HepG2 (cell line): Measurements from ENCODE around the gene SLC16A5. TPM values are rescaled to one million over a fixed set of nuclear protein-coding genes. Genes with fewer than 3 reads are reported as not detected.

Experiments
- ASH2L ChIP-seq: fragments of 300-600, 200-600 bp; sonication (generic); IDR thresholded peaks from 2 replicates; pipeline ENCODE4 v1.7.0; 2017; ENCODE audit warnings: low read depth, mild to moderate bottlenecking, moderate library complexity, mixed read lengths, low read length; ENCODE audit not compliant: insufficient read length
- CCAR2 ChIP-seq: fragments of 200-400 bp; formaldehyde crosslinking; optimal IDR thresholded peaks from 2 replicates; pipeline ENCODE3; 2018; ENCODE audit warnings: low read depth, mild to moderate bottlenecking, low read length, moderate library complexity
- DNMT1 ChIP-seq: sonication (generic); formaldehyde crosslinking; IDR thresholded peaks from 2 replicates; pipeline ENCODE4 v1.5.1; 2020; ENCODE audit warnings: mild to moderate bottlenecking, missing genetic modification reagents
- FIP1L1 ChIP-seq: fragments of 200-400 bp; formaldehyde crosslinking; IDR thresholded peaks from 2 replicates; pipeline ENCODE4 v1.6.1; 2018; ENCODE audit warnings: low read depth, mild to moderate bottlenecking, low read length, moderate library complexity, borderline replicate concordance; ENCODE audit not compliant: insufficient read depth
- GMEB1 ChIP-seq: sonication (generic); formaldehyde crosslinking; IDR thresholded peaks from 2 replicates; pipeline ENCODE4 v1.5.1; 2020; ENCODE audit warnings: missing genetic modification reagents, mild to moderate bottlenecking, borderline replicate concordance
- KAT7 ChIP-seq: IDR thresholded peaks from 2 replicates; pipeline ENCODE4 v1.6.1; 2018; ENCODE audit warnings: borderline replicate concordance, missing compliant biosample characterization
- KDM2A ChIP-seq: sonication (generic); formaldehyde crosslinking; IDR thresholded peaks from 2 replicates; pipeline ENCODE4 v1.4.0; 2020; ENCODE audit warnings: low read depth, missing genetic modification reagents, borderline replicate concordance
- KDM5B ChIP-seq: sonication (generic); formaldehyde crosslinking; IDR thresholded peaks from 2 replicates; pipeline ENCODE4 v1.4.0; 2020; ENCODE audit warnings: missing genetic modification reagents, mild to moderate bottlenecking, borderline replicate concordance
- MIER2 ChIP-seq: IDR thresholded peaks from 2 replicates; pipeline ENCODE4 v1.6.1; 2016; ENCODE audit warnings: missing biosample characterization, missing genetic modification reagents
- PRPF4 ChIP-seq: fragments of 200-400 bp; formaldehyde crosslinking; IDR thresholded peaks from 2 replicates; pipeline ENCODE4 v1.6.1; 2016; ENCODE audit warnings: low read length, low read depth; ENCODE audit not compliant: poor library complexity, severe bottlenecking
- RBAK ChIP-seq: sonication (generic); formaldehyde crosslinking; IDR thresholded peaks from 2 replicates; pipeline ENCODE4 v1.5.1; 2020; ENCODE audit warnings: mild to moderate bottlenecking, missing genetic modification reagents
- SALL1 ChIP-seq: sonication (generic); formaldehyde crosslinking; IDR thresholded peaks from 2 replicates; pipeline ENCODE4 v1.8.0; 2022; ENCODE audit warnings: mild to moderate bottlenecking, missing genetic modification reagents
- SMARCC2 ChIP-seq: fragments of 450-650 bp; IDR thresholded peaks from 2 replicates; pipeline ENCODE4 v1.6.1; 2017; ENCODE audit warnings: antibody characterized with exemption, mild to moderate bottlenecking
- TAF15 ChIP-seq: fragments of 200-400 bp; formaldehyde crosslinking; IDR thresholded peaks from one replicate; pipeline ENCODE4 v1.6.1; 2018; ENCODE audit warnings: mild to moderate bottlenecking, low read depth, low read length; ENCODE audit not compliant: poor library complexity, severe bottlenecking
- TARDBP ChIP-seq: sonication (generic); formaldehyde crosslinking; IDR thresholded peaks from 2 replicates; pipeline ENCODE4 v1.8.0; 2022; ENCODE audit warnings: mild to moderate bottlenecking, missing genetic modification reagents
- TOPORS ChIP-seq: sonication (generic); formaldehyde crosslinking; IDR thresholded peaks from 2 replicates; pipeline ENCODE4 v1.8.0; 2023; ENCODE audit warnings: mild to moderate bottlenecking, missing genetic modification reagents
- YEATS4 ChIP-seq: sonication (generic); formaldehyde crosslinking; IDR thresholded peaks from 2 replicates; pipeline ENCODE4 v1.4.0; 2020; ENCODE audit warnings: missing genetic modification reagents, borderline replicate concordance
- ZBTB38 ChIP-seq: sonication (generic); formaldehyde crosslinking; IDR thresholded peaks from 2 replicates; pipeline ENCODE4 v1.5.1; 2020; ENCODE audit warnings: mild to moderate bottlenecking, missing genetic modification reagents
- ZBTB39 ChIP-seq: sonication (generic); formaldehyde crosslinking; IDR thresholded peaks from 2 replicates; pipeline ENCODE4 v1.5.0; 2020; ENCODE audit warnings: missing genetic modification reagents
- ZIK1 ChIP-seq: sonication (generic); formaldehyde crosslinking; IDR thresholded peaks from 2 replicates; pipeline ENCODE4 v1.5.0; 2020; ENCODE audit warnings: mild to moderate bottlenecking, low read depth, missing genetic modification reagents, borderline replicate concordance
- ZKSCAN1 ChIP-seq: fragments of 150-350 bp; IDR thresholded peaks from 2 replicates; pipeline ENCODE4 v1.6.1; 2014; ENCODE audit warnings: low read length
- ZMYM3 ChIP-seq: sonication (generic); formaldehyde crosslinking; IDR thresholded peaks from 2 replicates; pipeline ENCODE4 v1.5.1; 2020; ENCODE audit warnings: mild to moderate bottlenecking, missing genetic modification reagents
- ZNF180 ChIP-seq: sonication (generic); formaldehyde crosslinking; IDR thresholded peaks from 2 replicates; pipeline ENCODE4 v1.4.0; 2020; ENCODE audit warnings: low read depth, missing genetic modification reagents, borderline replicate concordance
- ZNF20 ChIP-seq: sonication (generic); formaldehyde crosslinking; IDR thresholded peaks from 2 replicates; pipeline ENCODE4 v1.4.0; 2020; ENCODE audit warnings: mild to moderate bottlenecking, moderate library complexity, missing genetic modification reagents
- ZNF430 ChIP-seq: sonication (generic); formaldehyde crosslinking; IDR thresholded peaks from 2 replicates; pipeline ENCODE4 v1.9.0; 2021; ENCODE audit warnings: mild to moderate bottlenecking, missing genetic modification reagents
- ZNF768 ChIP-seq: sonication (generic); formaldehyde crosslinking; IDR thresholded peaks from 2 replicates; pipeline ENCODE4 v1.4.0; 2020; ENCODE audit warnings: missing genetic modification reagents
- polyA plus RNA-seq, 8 experiments: library from polyadenylated mRNA; depleted of rRNA in 3 of 8; stranded (reverse) in 7 of 8; unstranded in 1 of 8; fragments of >200 nt; fragmentation: Illumina TruSeq in 4 of 8; extraction: Trizol in 4 of 8; gene quantifications; 2 replicates each; pipeline versions ENCODE4 v1.2.1 to v1.2.3, GENCODE V29; 2011 to 2016; ENCODE audit warnings: low read depth in 4 of 8, missing spikeins in 1 of 8, mixed read lengths in 1 of 8; ENCODE audit not compliant: insufficient read depth in 1 of 8
- total RNA-seq, 5 experiments: library from RNA; depleted of rRNA; stranded (reverse); fragments of >200 nt; fragmentation: Illumina TruSeq; extraction: Trizol; gene quantifications; 2 replicates each; pipeline ENCODE4 v1.2.3, GENCODE V29; 2016; ENCODE audit warnings: low read depth in 1 of 5

SLC16A5 gene
- total and polyA plus RNA-seq, 2 of the 13 experiments (the other 11 are each of a cell fraction or from before 2014, with no cell fraction given) = 0.69 to 5.6 TPM

- TF ChIP-seq ZMYM3 (CRISPR knock-in tag) (peak; percentile 90), ZKSCAN1 (no peak), TARDBP (CRISPR knock-in tag) (no peak), YEATS4 (CRISPR knock-in tag) (0 out of 2 replicates have a peak, but pooled peaks have one; percentile 12), ZNF20 (CRISPR knock-in tag) (no peak), ZIK1 (no peak), CCAR2 (no peak), KDM5B (CRISPR knock-in tag) (peak; percentile 60; the same call in 1 of the 2 replicates), DNMT1 (CRISPR knock-in tag) (no peak; the same call in 1 of the 2 replicates), ZNF180 (CRISPR knock-in tag) (no peak), ZNF768 (CRISPR knock-in tag) (no peak), MIER2 (no peak), ZNF430 (CRISPR knock-in tag) (no peak), TAF15 (peak; percentile 10), PRPF4 (no peak), ASH2L (no peak), KAT7 (CRISPR knock-in tag) (peak; percentile 21; the same call in 1 of the 2 replicates), SALL1 (CRISPR knock-in tag) (0 out of 2 replicates have a peak, but pooled peaks have one; percentile 11), ZBTB39 (CRISPR knock-in tag) (0 out of 2 replicates have a peak, but pooled peaks have one; percentile 3), FIP1L1 (no peak), KDM2A (CRISPR knock-in tag) (no peak; the same call in 1 of the 2 replicates), ZBTB38 (CRISPR knock-in tag) (peak; percentile 87), SMARCC2 (no peak), RBAK (CRISPR knock-in tag) (no peak), GMEB1 (CRISPR knock-in tag) (0 out of 2 replicates have a peak, but pooled peaks have one; percentile 23), TOPORS (CRISPR knock-in tag) (no peak)
Observed at GRCh38 chr17:75110234-75110937, 22.6 kb downstream of the SLC16A5 start (continued).
